ENCODE results near the gene CELF5. TPM values are rescaled to one million over a fixed set of nuclear protein-coding genes. Genes with fewer than 3 reads are reported as not detected.

CELF5 gene
- total RNA-seq, 1 donor from 2014 or later, result not detected

GRCh38 chr19:3207461-3208242 lies 16.8 kb upstream of the CELF5 start:
- DNase-seq (no peak), ATAC-seq (ENCODE audit: low read depth) (no peak)
- peaks cover 2% of the 10 kb centered on the region for H3K4me1 Mint-ChIP-seq
- H3K27me3 Mint-ChIP-seq, result no peaks in the 10 kb centered on the region
- intact Hi-C loops (cut with micrococcal nuclease), result no loop called here
- no peak overlapping the region for H3K4me3 Mint-ChIP-seq
- POLR2A ChIA-PET, result interaction anchor here (0.6 kb wide), 1 partner anchor 27 kb away, joined by 3 read pairs; no protein-coding TSS in a partner anchor
- no peak overlapping the region for H3K27ac Mint-ChIP-seq
- peaks cover 36% of the 10 kb centered on the region for H3K36me3 Mint-ChIP-seq (ENCODE audit: low read depth)
- CTCF ChIA-PET, result no interaction called here
- no peak for TF ChIP-seq CTCF (IDR thresholded peaks at IDR 0.05)
- no peaks in the 10 kb centered on the region for H3K9me3 Mint-ChIP-seq

GRCh38 chr19:3208317-3209207 lies 15.9 kb upstream of the CELF5 start:
- H3K4me1 Mint-ChIP-seq, result peaks cover 9% of the 10 kb centered on the region
- intact Hi-C loops (cut with micrococcal nuclease), result no loop called here
- no peak overlapping the region for H3K4me3 Mint-ChIP-seq
- no peaks in the 10 kb centered on the region for H3K9me3 Mint-ChIP-seq
- no peaks in the 10 kb centered on the region for H3K27me3 Mint-ChIP-seq
- no peak for DNase-seq
- peaks cover 32% of the 10 kb centered on the region for H3K36me3 Mint-ChIP-seq (ENCODE audit: low read depth)
- no peak for TF ChIP-seq CTCF (IDR thresholded peaks at IDR 0.05)
- no peak for ATAC-seq (ENCODE audit: low read depth)
- POLR2A ChIA-PET, result interaction anchor here (0.6 kb wide), 1 partner anchor 27 kb away, joined by 3 read pairs; no protein-coding TSS in a partner anchor
- H3K27ac Mint-ChIP-seq, result no peak overlapping the region
- CTCF ChIA-PET, result no interaction called here

DNA sequence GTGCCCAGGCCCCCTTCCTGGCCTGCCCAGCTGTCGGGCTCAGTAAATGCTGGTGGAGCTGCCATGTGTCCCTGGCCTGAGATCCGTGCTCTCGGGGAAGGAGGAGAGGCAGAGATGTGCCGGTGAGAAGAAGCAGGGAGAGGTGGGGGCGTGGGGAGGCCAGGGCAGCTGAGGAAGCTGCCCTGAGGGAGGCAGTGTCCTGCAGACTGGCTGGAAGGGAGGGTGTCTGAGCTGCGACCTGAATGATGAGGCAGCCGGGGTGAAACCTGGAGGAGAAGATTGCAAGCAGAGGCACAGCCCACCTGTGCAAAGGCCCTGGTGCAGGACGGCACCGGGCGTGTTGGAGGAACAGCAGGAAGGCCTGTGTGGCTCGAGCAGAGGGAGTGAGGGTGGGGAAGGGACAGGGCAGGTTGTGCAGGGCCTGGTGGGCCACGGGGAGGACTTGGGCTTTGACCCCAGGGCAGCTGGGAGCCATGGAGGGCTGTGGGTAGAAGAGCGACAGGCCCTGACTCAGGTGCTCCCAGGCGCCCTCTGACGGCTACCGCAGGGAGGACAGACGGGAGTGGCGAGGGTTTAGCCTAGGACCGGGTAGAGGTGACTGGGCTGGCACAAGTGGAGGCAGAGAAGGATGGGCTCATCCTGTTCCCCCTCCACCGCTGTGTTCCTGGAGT lies 14.0 kb upstream of the CELF5 start:
- H3K36me3 Mint-ChIP-seq (ENCODE audit: low read depth), result peaks cover 23% of the 10 kb centered on the region
- ATAC-seq (ENCODE audit: low read depth) (peak; percentile 94), DNase-seq (peak; percentile 62)
- ChIA-PET POLR2A (interaction anchor here (0.6 kb wide), 1 partner anchor 1113 kb away, joined by 6 read pairs; no protein-coding TSS in a partner anchor), CTCF (interaction anchor here (0.8 to 1.8 kb wide), 5 partner anchors 26 to 259 kb away, joined by 3 to 7 read pairs (median 3); partner anchors contain the start of gene TLE6)
- intact Hi-C loops (cut with micrococcal nuclease), result loop anchor here (1.0 kb wide), 3 partner anchors 134 to 259 kb away; no protein-coding TSS in a partner anchor
- peaks cover 14% of the 10 kb centered on the region for H3K4me1 Mint-ChIP-seq
- H3K4me3 Mint-ChIP-seq, result no peak overlapping the region
- H3K27me3 Mint-ChIP-seq, result no peaks in the 10 kb centered on the region
- no peaks in the 10 kb centered on the region for H3K9me3 Mint-ChIP-seq
- TF ChIP-seq CTCF (IDR thresholded peaks at IDR 0.05), result no peak
- H3K27ac Mint-ChIP-seq, result no peak overlapping the region

GRCh38 chr19:3211191-3211590 lies 13.3 kb upstream of the CELF5 start:
- POLR2A ChIA-PET, result no interaction called here
- no peak for TF ChIP-seq CTCF (IDR thresholded peaks at IDR 0.05)
- H3K9me3 Mint-ChIP-seq, result no peaks in the 10 kb centered on the region
- H3K4me3 Mint-ChIP-seq, result no peak overlapping the region
- DNase-seq (no peak), ATAC-seq (ENCODE audit: low read depth) (no peak)
- peaks cover 20% of the 10 kb centered on the region for H3K36me3 Mint-ChIP-seq (ENCODE audit: low read depth)
- CTCF ChIA-PET, result interaction anchor here (1.0 to 1.8 kb wide), 4 partner anchors 27 to 260 kb away, joined by 3 to 7 read pairs (median 4); no protein-coding TSS in a partner anchor
- intact Hi-C loops (cut with micrococcal nuclease), result no loop called here
- no peak overlapping the region for H3K27ac Mint-ChIP-seq
- no peaks in the 10 kb centered on the region for H3K27me3 Mint-ChIP-seq
- peaks cover 14% of the 10 kb centered on the region for H3K4me1 Mint-ChIP-seq
